HPDE6-E6E7 (cell line): ENCODE results near the gene INPP5A.

Experiments
- DNase-seq: peaks from one replicate; pipeline ENCODE4 v3.0.0; 2011; ENCODE audit warnings: missing footprints; ENCODE audit errors: extremely low spot score

The INPP5A gene

GRCh38 chr10:132646443-132647097 is 109.0 kb downstream of the INPP5A start:
- DNase-seq, result no peak

DNA sequence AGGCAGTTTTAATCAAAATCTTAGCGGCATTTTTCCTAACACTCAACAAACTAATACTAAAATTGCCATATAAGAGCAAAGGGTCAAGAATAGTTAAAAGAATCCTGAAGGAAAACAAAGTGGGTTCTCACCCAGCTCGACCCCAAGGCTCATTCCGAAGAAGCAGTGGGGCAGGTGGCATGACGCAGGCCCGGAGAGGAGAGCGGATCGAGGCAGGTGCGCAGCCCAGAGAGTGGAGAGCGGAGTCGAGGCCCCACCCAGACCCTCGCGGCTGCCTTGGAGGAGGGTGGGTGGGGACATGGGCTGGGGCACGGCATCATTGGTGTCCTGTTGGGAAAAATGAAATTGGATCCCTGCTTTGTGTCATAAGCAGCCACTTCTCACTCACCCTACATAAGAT is 109.8 kb downstream of the INPP5A start:
- no peak for DNase-seq

DNA sequence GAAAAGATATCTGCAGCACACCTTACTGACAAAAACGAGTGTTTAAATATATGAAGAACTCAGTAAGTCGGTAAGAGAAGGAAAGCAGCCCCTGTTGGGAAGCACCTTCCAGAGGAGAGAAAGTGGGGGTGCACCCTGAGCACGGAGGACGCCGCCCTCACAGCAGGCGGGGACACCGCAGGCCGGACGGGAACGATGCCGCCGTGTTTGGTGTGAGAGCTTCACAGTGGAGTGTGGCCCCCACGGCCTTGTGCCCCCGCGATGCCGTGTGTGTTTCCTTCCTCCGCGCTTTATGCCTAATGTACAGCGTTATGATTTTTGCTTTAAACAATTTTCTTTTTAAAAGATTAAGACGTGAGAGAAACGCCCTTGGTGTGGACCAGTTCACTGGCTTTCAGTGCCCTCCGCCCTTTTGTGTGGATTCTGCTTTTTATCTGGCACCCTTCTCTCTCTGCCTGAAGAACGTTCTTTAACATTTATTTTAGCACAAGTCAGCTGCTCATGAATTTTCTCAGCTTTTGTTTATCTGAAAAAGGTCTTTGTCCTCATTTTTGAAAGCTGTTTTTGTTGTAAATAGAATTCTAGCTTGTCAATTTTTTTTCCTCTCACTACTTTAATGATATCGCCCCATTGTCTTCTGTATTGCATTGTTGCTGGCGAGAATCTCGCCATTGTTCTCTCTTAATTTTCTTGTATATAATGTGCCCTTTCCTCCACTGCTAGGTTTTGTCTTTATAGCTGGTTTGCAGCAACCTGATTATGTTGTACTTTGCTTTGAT is 110.7 kb downstream of the INPP5A start:
- DNase-seq, result no peak

GRCh38 chr10:132648851-132649528 is 111.4 kb downstream of the INPP5A start:
- DNase-seq, result no peak

GRCh38 chr10:132649651-132650360 is 112.2 kb downstream of the INPP5A start:
- DNase-seq, result no peak

DNA sequence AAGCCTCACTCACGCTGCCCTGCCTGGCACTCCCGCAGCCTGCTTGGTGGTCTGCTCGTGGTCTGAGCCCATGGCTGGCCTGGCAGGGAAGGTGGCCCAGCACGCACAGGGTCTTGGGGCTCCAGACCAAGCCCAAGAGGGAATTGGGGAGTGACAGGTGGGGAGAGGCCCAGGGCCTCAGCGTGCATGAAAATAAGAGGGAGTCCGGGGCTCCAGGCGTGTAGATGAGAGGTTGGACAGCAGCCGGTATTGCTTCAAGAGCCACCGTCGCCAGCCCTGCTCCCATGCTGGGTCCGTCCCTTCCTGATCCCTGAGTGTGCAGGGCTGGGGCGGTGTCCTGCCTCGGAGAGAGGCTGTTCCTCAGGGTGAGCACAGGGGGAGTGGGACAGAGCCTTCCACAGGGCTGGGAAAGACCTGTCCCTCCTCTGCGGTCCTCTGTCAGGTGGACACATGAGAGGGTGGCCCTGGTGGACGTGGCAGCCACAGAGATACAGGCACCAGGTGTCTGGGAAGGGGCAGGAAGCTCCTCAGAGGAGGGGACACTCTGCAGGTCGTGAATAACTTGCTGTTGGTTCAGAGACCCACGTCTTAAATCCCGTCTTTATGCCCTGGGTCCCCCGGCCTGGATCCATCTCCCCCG is 113.1 kb downstream of the INPP5A start:
- no peak for DNase-seq

DNA sequence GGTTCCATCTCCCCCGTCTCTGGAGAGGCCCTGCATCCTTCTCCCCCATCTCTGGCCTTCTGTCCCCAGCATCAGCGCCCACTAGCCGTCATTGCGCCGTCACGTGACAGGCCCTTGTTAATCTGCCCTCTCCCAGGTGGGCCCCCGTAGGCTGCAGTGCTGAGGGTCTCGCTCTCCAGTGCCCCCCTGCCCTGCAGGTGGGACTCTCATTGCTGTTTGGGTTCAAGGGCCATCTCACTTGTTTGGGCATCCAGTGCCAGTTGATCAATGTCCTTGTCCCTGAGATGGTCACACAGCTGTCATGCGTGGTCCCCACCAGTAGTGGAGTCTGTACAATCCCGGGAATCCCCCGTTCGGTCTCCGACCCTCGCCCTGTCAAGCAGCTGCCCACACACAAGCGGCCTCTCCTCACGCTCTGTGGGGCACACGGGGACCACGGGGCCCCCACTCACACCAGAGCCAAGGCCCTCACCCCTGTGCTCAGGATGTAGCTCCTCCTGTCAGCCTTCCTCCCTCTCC is 114.0 kb downstream of the INPP5A start:
- no peak for DNase-seq

DNA sequence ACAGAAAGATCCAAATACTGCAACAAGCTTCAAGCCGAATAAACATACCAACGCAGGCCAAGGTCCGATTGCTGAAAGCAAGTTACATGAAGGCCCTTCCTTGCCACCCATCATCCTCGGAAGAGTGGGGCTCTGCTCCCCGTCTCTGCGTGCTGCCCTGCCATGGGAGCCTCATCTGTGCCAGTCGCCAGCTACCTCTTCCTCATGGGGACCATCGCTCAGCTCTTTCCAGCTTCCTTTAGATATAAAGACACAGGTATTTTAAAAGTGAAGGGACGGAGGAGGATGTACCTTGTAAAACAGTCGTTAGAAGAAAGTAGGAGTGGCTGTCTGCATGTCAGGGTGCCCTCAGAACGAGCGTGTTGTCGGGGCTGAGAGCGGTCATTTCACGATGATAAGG is 114.9 kb downstream of the INPP5A start:
- DNase-seq, result no peak

- DNase-seq, result no peak
Observed at GRCh38 chr10:132652936-132653590, 115.5 kb downstream of the INPP5A start.

DNA sequence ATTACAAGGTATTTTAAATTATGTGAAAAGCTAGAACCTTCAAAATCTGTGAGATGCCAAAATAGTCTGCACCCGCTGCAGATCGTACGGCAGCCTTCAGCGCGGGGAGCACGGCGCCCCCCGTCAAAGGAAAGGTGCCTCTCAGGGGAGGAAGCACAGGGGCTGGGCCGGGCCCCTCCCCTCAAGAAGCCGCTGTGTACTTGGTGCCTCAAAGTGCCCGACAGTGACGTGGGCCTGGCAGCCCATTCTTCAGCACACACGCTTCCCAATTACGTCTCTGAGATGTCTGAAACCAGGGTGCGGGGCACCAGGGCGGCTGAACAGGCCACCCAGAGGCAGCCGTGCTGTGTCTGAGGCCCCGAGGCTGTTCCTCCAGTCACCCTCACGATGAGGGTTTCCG is 116.1 kb downstream of the INPP5A start:
- no peak for DNase-seq

DNA sequence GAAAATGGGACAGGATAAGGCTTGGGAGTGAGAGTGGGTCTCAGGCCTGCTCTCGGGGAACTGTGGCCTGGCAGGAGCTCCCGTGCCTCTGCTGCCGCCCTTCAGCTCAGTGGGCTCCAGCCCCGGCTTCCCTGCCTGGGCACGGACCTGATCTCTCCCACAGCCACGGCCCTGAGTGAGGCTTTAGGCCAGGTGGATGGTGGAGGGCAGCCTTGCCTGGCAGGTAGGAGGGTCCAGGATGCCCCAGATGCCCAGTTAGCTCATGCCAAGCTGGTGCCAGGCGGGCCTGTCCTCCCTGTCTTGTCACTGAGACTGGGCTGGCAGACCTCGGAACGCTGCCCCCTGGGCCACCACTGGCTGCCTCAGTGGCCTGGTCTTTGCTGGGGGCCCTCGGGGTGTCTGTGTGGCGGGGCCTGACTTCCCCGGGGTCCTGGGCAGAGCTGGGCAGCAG is 116.6 kb downstream of the INPP5A start:
- no peak for DNase-seq

DNA sequence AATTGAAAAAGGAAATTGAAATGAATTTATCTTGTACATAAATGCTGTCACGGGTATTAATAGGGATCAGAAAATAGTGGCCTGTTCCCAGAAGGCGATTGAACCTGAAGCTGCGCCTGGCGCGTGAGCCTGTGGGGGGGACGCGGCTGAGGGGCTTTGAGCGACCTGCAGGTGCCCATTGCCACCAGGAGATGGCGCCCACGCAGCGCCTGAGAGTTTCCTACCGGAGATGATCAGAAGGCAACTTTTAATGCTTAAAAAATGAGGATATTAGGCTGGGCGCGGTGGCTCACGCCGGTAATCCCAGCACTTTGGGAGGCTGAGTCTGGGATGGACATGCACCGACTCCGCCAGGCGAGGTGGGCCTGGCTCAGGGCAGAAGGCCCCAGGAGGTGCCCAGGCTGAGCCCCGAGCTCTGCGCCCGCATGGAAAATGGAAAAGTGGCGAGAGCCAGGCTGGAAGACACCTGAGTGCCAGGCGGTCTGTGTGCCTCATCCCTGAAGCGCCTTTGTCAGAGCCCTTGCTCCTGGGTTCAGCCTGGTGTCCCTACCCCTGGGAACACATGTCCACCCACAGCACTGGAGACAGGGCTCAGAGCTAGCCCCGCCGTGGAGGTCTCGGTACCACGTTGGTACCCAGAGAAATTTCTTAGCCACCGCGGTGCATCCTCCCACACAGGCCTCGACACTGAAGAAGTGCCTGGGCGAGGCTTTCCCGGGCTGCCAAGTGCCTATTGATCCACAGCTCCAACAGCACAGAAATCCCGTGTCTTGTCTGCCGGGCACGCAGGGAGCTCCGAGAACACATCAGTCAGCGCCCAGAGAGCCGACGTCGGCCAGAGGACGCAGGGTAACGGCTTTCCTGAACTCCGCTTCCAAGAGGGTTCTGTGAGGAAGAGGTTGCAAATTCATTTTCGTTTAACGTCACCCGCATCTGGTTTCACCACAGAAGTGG is 117.4 kb downstream of the INPP5A start:
- peak; percentile 56 for DNase-seq

DNA sequence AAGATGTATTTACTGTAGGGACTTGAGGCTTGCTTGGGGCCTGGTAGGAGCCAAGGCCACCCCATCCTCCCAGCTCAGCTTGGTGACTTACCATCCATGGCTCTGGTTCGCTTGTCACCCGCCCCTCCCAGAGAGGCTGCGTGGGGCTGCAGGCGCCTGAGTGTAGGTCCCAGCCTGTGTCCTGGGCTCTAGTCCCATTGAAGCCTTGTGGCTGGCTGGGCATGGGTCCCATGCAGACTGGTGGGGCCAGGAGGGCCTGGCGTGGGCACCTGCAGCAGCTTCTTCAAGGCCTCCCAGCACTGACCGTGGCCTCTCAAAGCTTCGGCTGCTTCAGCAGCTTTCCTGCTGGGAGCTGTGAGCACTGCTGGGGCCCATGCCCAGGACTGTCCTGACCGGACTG is 118.1 kb downstream of the INPP5A start:
- DNase-seq, result no peak

GRCh38 chr10:132656283-132657126 is 118.9 kb downstream of the INPP5A start:
- DNase-seq, result no peak

GRCh38 chr10:132657127-132657706 is 119.6 kb downstream of the INPP5A start:
- no peak for DNase-seq

DNA sequence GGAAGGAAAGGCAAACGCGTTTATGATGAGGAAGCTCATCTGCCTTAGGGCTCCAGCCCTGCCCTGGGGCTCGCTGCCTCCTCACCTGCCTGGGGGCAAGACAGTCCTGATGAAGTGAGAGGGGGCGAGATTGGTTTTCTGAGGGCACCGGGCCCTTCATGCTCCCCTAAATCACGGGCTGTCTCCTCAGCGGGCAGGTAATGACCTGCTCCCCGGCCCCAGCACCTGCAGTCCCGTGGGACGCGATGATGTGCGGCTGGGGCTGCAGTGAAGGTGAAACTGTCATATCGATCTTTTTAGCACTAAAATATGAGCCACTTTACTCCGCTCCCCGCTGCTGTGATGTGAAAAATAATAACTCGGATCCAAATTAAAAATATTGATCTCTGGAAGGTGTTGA is 120.2 kb downstream of the INPP5A start:
- no peak for DNase-seq

GRCh38 chr10:132658546-132659205 is 121.1 kb downstream of the INPP5A start:
- no peak for DNase-seq
